Medulla oblongata (tissue), 1 donor: Measurements from ENCODE around the gene MEX3C.

Experiments
- DNase-seq: peaks from one replicate; pipeline ENCODE4 v3.0.0-alpha.2; 2015; ENCODE audit errors: extremely low spot score

MEX3C gene

GRCh38 chr18:51191128-51191717, 6.3 kb downstream of the MEX3C start:
- DNase-seq, result no peak

GRCh38 chr18:51190000-51190399, 7.5 kb downstream of the MEX3C start:
- DNase-seq, result no peak

- DNase-seq, result no peak
These were observed 9.3 kb downstream of the MEX3C start for GRCh38 chr18:51188024-51188701.

- no peak for DNase-seq
These were observed 12.4 kb downstream of the MEX3C start for GRCh38 chr18:51185075-51185474.

- DNase-seq, result no peak
These were observed 13.4 kb downstream of the MEX3C start for GRCh38 chr18:51184091-51184457.

- no peak for DNase-seq
These were observed 13.9 kb downstream of the MEX3C start for GRCh38 chr18:51183372-51184090.

- DNase-seq, result no peak
These were observed 14.7 kb downstream of the MEX3C start for GRCh38 chr18:51182824-51183223.

- no peak for DNase-seq
These were observed 25.7 kb downstream of the MEX3C start for GRCh38 chr18:51171625-51172259.

- DNase-seq, result no peak
These were observed 26.3 kb downstream of the MEX3C start for GRCh38 chr18:51171223-51171622.

GRCh38 chr18:51170664-51171063, 26.8 kb downstream of the MEX3C start:
- DNase-seq, result no peak

- no peak for DNase-seq
These were observed 27.8 kb downstream of the MEX3C start for GRCh38 chr18:51169731-51170130.

GRCh38 chr18:51168960-51169662, 28.4 kb downstream of the MEX3C start:
- DNase-seq, result no peak

GRCh38 chr18:51168026-51168742, 29.3 kb downstream of the MEX3C start:
- no peak for DNase-seq

GRCh38 chr18:51165296-51165695, 32.2 kb downstream of the MEX3C start:
- no peak for DNase-seq

GRCh38 chr18:51164761-51165281, 32.7 kb downstream of the MEX3C start:
- DNase-seq, result no peak

- no peak for DNase-seq
These were observed 33.1 kb downstream of the MEX3C start for GRCh38 chr18:51164342-51164741.

GRCh38 chr18:51163543-51163942, 33.9 kb downstream of the MEX3C start:
- no peak for DNase-seq

GRCh38 chr18:51162617-51163016, 34.9 kb downstream of the MEX3C start:
- DNase-seq, result no peak

GRCh38 chr18:51160646-51161045, 36.8 kb downstream of the MEX3C start:
- no peak for DNase-seq

GRCh38 chr18:51157215-51157614, 40.3 kb downstream of the MEX3C start:
- DNase-seq, result no peak

GRCh38 chr18:51154431-51155063, 42.9 kb downstream of the MEX3C start:
- DNase-seq, result no peak
